GM12878 (cell line): ENCODE data around the gene TNFAIP2. TPM values are rescaled to one million over a fixed set of nuclear protein-coding genes. Genes with fewer than 3 reads are reported as not detected.
A peak's percentile ranks its signal among the peaks of the same experiment; 100 is the strongest.

Source experiments
- ATAC-seq: fragments of 200-7000 bp; cut with Tn5 transposase; 3 replicates; pipeline ENCODE4 v1.9.1; 2020; ENCODE audit warnings: mild to moderate bottlenecking, moderate library complexity
- BruUV-seq: library from RNA; stranded (reverse); fragments of 400-500 nt; replicated peaks from 2 replicates; lab custom pipeline; 2021; lab: Mats Ljungman, UMichigan
- CTCF ChIA-PET: fragments of 300-600 bp; sonication (Branson Sonifier 250); formaldehyde crosslinking; extraction: SDS; loops from one replicate; lab custom pipeline; 2021; ENCODE audit warnings: inconsistent platforms; lab: Yijun Ruan, JAX
- POLR2A ChIA-PET: fragments of 350-600 bp; formaldehyde crosslinking; extraction: SDS; loops from one replicate; lab custom pipeline; 2021; ENCODE audit warnings: inconsistent platforms; lab: Charles Lee
- RAD21 ChIA-PET: fragments of 300-600 bp; sonication (Branson Sonifier 250); formaldehyde crosslinking; loops from one replicate; lab custom pipeline; 2023; ENCODE audit warnings: antibody characterized with exemption; ENCODE audit not compliant: unreplicated experiment; lab: Charles Lee
- SMC1A ChIA-PET: fragments of 300-600 bp; sonication (Branson Sonifier 250); formaldehyde crosslinking; loops from one replicate; lab custom pipeline; 2023; ENCODE audit not compliant: unreplicated experiment, uncharacterized antibody; lab: Charles Lee
- DNase-seq: peaks from one replicate; pipeline ENCODE4 v3.0.0-alpha.2; 2011; ENCODE audit warnings: low read depth, low spot score
- FAIRE-seq: peaks from 3 replicates; lab custom pipeline; 2011; peaks lifted over from hg19 to GRCh38; lab: Jason Lieb, UNC
- H2AFZ ChIP-seq: 2 replicates; pipeline ENCODE4 v1.6.0; 2011; ENCODE audit warnings: low read depth, low read length, control low read depth; ENCODE audit not compliant: control insufficient read depth
- H3K27ac ChIP-seq: 2 replicates; pipeline ENCODE4 v1.5.1; 2011; ENCODE audit warnings: control low read depth; ENCODE audit not compliant: control insufficient read depth, insufficient read depth
- H3K27me3 ChIP-seq, 2 experiments: replicated peaks in 1 of 2; 2 replicates each; pipeline versions ENCODE4 v1.6.0 to v1.6.1; 2011; ENCODE audit warnings: low read length in 1 of 2; ENCODE audit not compliant: control insufficient read depth in 2 of 2, insufficient read depth in 2 of 2
- H3K36me3 ChIP-seq, 2 experiments: 2 replicates each; pipeline ENCODE4 v1.5.1; 2011; ENCODE audit warnings: low read length in 1 of 2; ENCODE audit not compliant: control insufficient read depth in 2 of 2, insufficient read depth in 2 of 2
- H3K4me1 ChIP-seq: 2 replicates; pipeline ENCODE4 v1.6.1; 2011; ENCODE audit warnings: mild to moderate bottlenecking, low read length, moderate library complexity, mixed read lengths; ENCODE audit not compliant: control insufficient read depth, insufficient read depth
- H3K4me2 ChIP-seq: 2 replicates; pipeline ENCODE4 v1.6.0; 2011; ENCODE audit warnings: control low read depth; ENCODE audit not compliant: control insufficient read depth, insufficient read depth
- H3K4me3 ChIP-seq: fragments of 200-600 bp; sonication (generic); 2 replicates; pipeline ENCODE4 v1.5.1; 2016
- H3K79me2 ChIP-seq: 2 replicates; pipeline ENCODE4 v1.6.0; 2011; ENCODE audit warnings: low read length; ENCODE audit not compliant: control insufficient read depth, insufficient read depth
- H3K9ac ChIP-seq: 2 replicates; pipeline ENCODE4 v1.8.0; 2011; ENCODE audit warnings: low read length, control low read depth, mixed read lengths; ENCODE audit not compliant: control insufficient read depth, insufficient read depth
- H3K9me3 ChIP-seq: replicated peaks from 3 replicates; pipeline ENCODE4 v1.5.1; 2011; ENCODE audit warnings: mild to moderate bottlenecking, low read length; ENCODE audit not compliant: control insufficient read depth, insufficient read depth
- H4K20me1 ChIP-seq: 2 replicates; pipeline ENCODE4 v1.6.0; 2011; ENCODE audit not compliant: control insufficient read depth, insufficient read depth
- CHD2 ChIP-seq: IDR thresholded peaks from 2 replicates; pipeline ENCODE4 v1.6.1; 2011; ENCODE audit warnings: low read depth, low read length, improper control_type of control experiment, borderline replicate concordance
- FOXK2 ChIP-seq: fragments of 450-650 bp; IDR thresholded peaks from 2 replicates; pipeline ENCODE4 v1.6.1; 2017; ENCODE audit warnings: mild to moderate bottlenecking, moderate library complexity
- JUND ChIP-seq: IDR thresholded peaks from 2 replicates; pipeline ENCODE4 v1.6.1; 2012; ENCODE audit warnings: low read depth, mild to moderate bottlenecking, low read length, improper control_type of control experiment, moderate library complexity
- POLR2AphosphoS5 ChIP-seq: IDR thresholded peaks from 2 replicates; pipeline ENCODE4 v1.6.1; 2011; ENCODE audit warnings: mild to moderate bottlenecking, low read length, inconsistent platforms
- RAD51 ChIP-seq: fragments of 450-650 bp; IDR thresholded peaks from 2 replicates; pipeline ENCODE4 v1.6.1; 2016; ENCODE audit warnings: moderate library complexity, mild to moderate bottlenecking, inconsistent platforms
- WGBS: methylation state at CpG from one replicate; pipeline ENCODE4 v1.1.6; 2016; ENCODE audit warnings: low lambda C conversion rate; ENCODE audit not compliant: insufficient replicate concordance, insufficient coverage; ENCODE audit errors: missing lambda C conversion rate; 5-methylcytosine and 5-hydroxymethylcytosine counted together
- in situ Hi-C: fragments of 300-500 bp; cut with MboI; formaldehyde crosslinking; loops from 9 replicates; pipeline ENCODE4 v1.14.3; 2018; ENCODE audit warnings: mixed read lengths
- intact Hi-C: fragments of 100-400 bp; cut with micrococcal nuclease; formaldehyde crosslinking; loops from one replicate; pipeline ENCODE4 v1.14.2; 2022; ENCODE audit not compliant: unreplicated experiment
- polyA plus RNA-seq, 11 experiments: library from polyadenylated mRNA; depleted of rRNA in 4 of 11; unstranded in 6 of 11; stranded (reverse) in 5 of 11; fragments of >200 nt; fragmentation: Nextera tagmentation in 4 of 11; fragmentation: Illumina TruSeq in 1 of 11; extraction: Ambion mirVana in 4 of 11; extraction: Trizol in 1 of 11; gene quantifications; 1 replicate in 1 of 11; 2 replicates in 10 of 11; pipeline versions ENCODE4 v1.2.1 to v1.2.3, GENCODE V29; 2011 to 2016; ENCODE audit warnings: inconsistent platforms in 2 of 11, missing spikeins in 2 of 11, low read depth in 1 of 11
- total RNA-seq, 4 experiments: library from RNA; depleted of rRNA in 3 of 4; stranded (reverse); fragments of >200 nt in 3 of 4; fragmentation: Illumina TruSeq in 1 of 4; extraction: Trizol in 1 of 4; gene quantifications; 2 replicates each; pipeline versions ENCODE4 v1.2.1 to v1.2.3, GENCODE V29; 2013 to 2021

Gene TNFAIP2
- total and polyA plus RNA-seq, 10 of the 15 experiments (the other 5 are each of a cell fraction or from before 2014, with no cell fraction given), result 7.1 to 150 (median 74.5) TPM

DNA sequence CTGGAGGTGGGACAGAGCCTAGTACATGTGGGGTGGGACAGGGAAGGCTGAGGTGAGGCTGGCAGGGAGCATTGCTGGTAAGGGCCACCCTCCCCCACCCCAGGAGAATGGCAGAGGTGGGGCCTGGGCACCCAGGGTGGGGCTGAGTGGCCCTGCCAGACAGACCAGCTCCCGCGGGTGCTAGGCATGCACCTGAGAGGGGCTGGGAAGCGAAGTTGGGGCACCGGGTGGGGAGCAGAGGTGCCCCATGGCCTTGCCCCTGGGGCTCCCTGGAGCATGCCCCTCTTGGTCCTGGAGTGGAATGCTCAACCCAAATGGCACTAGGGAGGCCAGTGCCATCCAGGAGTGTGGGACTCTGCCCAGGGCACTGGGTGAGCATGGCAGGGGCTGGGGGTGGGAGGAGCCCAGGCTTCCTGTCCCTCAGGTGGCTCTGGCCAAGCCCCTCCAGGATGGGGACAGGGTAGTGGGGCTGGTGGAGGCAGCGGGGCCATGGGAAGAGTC lies 1.3 kb downstream of the TNFAIP2 start:
- RAD21 ChIA-PET, result interaction anchor here (0.9 to 1.9 kb wide), 2 partner anchors 16 to 19 kb away, joined by 3 to 7 read pairs; no protein-coding TSS in a partner anchor
- FAIRE-seq, result no peak
- in situ Hi-C loops, result no loop called here

GRCh38 chr14:103125098-103126070 lies 2.1 kb downstream of the TNFAIP2 start:
- peaks cover 21% of the 10 kb centered on the region for H3K79me2 ChIP-seq
- 87% methylated on average over 13 of the region's 13 CpGs for whole genome bisulfite sequencing
- no TSS peak for BruUV-seq
- in situ Hi-C loops, result no loop called here
- H3K4me2 ChIP-seq, result peak overlapping the region; percentile 60
- peak overlapping the region; percentile 75; the same call in 1 of the 2 replicates for H3K9ac ChIP-seq
- SMC1A ChIA-PET, result interaction anchor here (0.9 to 1.8 kb wide), 3 partner anchors 10 to 19 kb away, joined by 3 to 7 read pairs (median 5); no protein-coding TSS in a partner anchor
- H3K4me1 ChIP-seq, result peaks cover 15% of the 10 kb centered on the region
- no peaks in the 10 kb centered on the region for H3K27me3 ChIP-seq
- intact Hi-C loops, result no loop called here
- no peak for DNase-seq
- ATAC-seq, result no peak
- peaks cover 0 to 5% of the 10 kb centered on the region in 2 experiments; a peak in 2 of 4 replicates for H3K36me3 ChIP-seq
- no peak overlapping the region for H3K27ac ChIP-seq
- H3K4me3 ChIP-seq, result peak overlapping the region; percentile 79; the same call in 1 of the 2 replicates
- RAD21 ChIA-PET, result interaction anchor here (0.8 to 1.9 kb wide), 4 partner anchors 15 to 20 kb away, joined by 3 to 7 read pairs (median 4); no protein-coding TSS in a partner anchor
- H2AFZ ChIP-seq, result no peak overlapping the region
- FAIRE-seq, result no peak
- no peaks in the 10 kb centered on the region for H3K9me3 ChIP-seq
- H4K20me1 ChIP-seq, result no peaks in the 10 kb centered on the region
- CTCF ChIA-PET, result interaction anchor here (0.7 to 3.2 kb wide), 7 partner anchors 15 to 372 kb away, joined by 3 to 19 read pairs (median 3); no protein-coding TSS in a partner anchor
- TF ChIP-seq JUND (no peak), RAD51 (no peak), POLR2AphosphoS5 (peak; percentile 18; the same call in 1 of the 2 replicates)
- POLR2A ChIA-PET, result interaction anchor here (0.5 to 1.3 kb wide), 2 partner anchors 12 to 77 kb away, joined by 3 read pairs; no protein-coding TSS in a partner anchor

More for the DNA sequence above, 1.3 kb downstream of the TNFAIP2 start:
- Histone ChIP-seq H3K4me2 (peak overlapping the region; percentile 91), H3K79me2 (peaks cover 21% of the 10 kb centered on the region), H3K27ac (peak overlapping the region; percentile 45; the same call in 1 of the 2 replicates), H3K4me1 (peaks cover 15% of the 10 kb centered on the region), H3K9me3 (no peaks in the 10 kb centered on the region), H3K36me3 (no peaks in the 10 kb centered on the region; a peak in 1 of 4 replicates), H3K27me3 (no peaks in the 10 kb centered on the region), H3K9ac (peak overlapping the region; percentile 75; the same call in 1 of the 2 replicates), H4K20me1 (no peaks in the 10 kb centered on the region), H2AFZ (no peak overlapping the region), H3K4me3 (peak overlapping the region; percentile 79; the same call in 1 of the 2 replicates)
- ChIA-PET SMC1A (interaction anchor here (1.2 to 1.8 kb wide), 3 partner anchors 16 to 19 kb away, joined by 4 to 7 read pairs (median 5); no protein-coding TSS in a partner anchor), CTCF (interaction anchor here (1.6 to 3.2 kb wide), 5 partner anchors 15 to 168 kb away, joined by 3 to 19 read pairs (median 8); no protein-coding TSS in a partner anchor), POLR2A (interaction anchor here (0.7 to 1.3 kb wide), 3 partner anchors 10 to 20 kb away, joined by 3 read pairs; no protein-coding TSS in a partner anchor)
- intact Hi-C loops, result no loop called here
- no peak for DNase-seq
- 98% methylated on average over 5 of the region's 5 CpGs for WGBS
- no peak for TF ChIP-seq FOXK2
- TF ChIP-seq CHD2, result 0 out of 2 replicates have a peak, but pooled peaks have one; percentile 2
- no TSS peak for BruUV-seq
- no peak for ATAC-seq
